Measurements from ENCODE around the gene SLC2A5. TPM values are rescaled to one million over a fixed set of nuclear protein-coding genes. Genes with fewer than 3 reads are reported as not detected.

SLC2A5 gene
- total and polyA plus RNA-seq, 9 of the 15 experiments (the other 6 are each of a cell fraction or from before 2014, with no cell fraction given) = 0.08 TPM; not detected in 8

- TF ChIP-seq ZHX1 (conservative IDR thresholded peaks at IDR 0.05; ENCODE audit: low read length) = no peak
- TF ChIP-seq CC2D1A (IDR thresholded peaks at IDR 0.05) = no peak
- TF ChIP-seq MYC (IDR thresholded peaks at IDR 0.05; ENCODE audit: low read depth, low read length) = no peak
- no peak for TF ChIP-seq MYC (CRISPR knock-in tag; IDR thresholded peaks at IDR 0.05; ENCODE audit: borderline replicate concordance, low read depth)
- no peak for TF ChIP-seq DPF2 (IDR thresholded peaks at IDR 0.05)
- TF ChIP-seq CCAR2 (IDR thresholded peaks at IDR 0.05; ENCODE audit: low read depth, low read length) = no peak
Measured at GRCh38 chr1:9044236-9044635, 25.2 kb downstream of the SLC2A5 start (continued).

GRCh38 chr1:9042272-9042671 lies 27.2 kb downstream of the SLC2A5 start:
- H3K79me2 ChIP-seq (ENCODE audit: control insufficient read depth, insufficient read depth, low read length) = no peaks in the 10 kb centered on the region
- no peak overlapping the region for H3K9ac ChIP-seq (ENCODE audit: insufficient read depth in 1 of 2, low read depth in 2 of 2, low read length in 2 of 2)
- no peak overlapping the region for H3K27ac ChIP-seq (ENCODE audit: extremely low read depth, low read depth, low read length)
- no TSS peak for BruUV-seq (replicated peaks)
- POLR2A ChIA-PET = no interaction called here
- H3K4me3 ChIP-seq = no peak overlapping the region
- TF ChIP-seq ZMIZ1 (IDR thresholded peaks at IDR 0.05; ENCODE audit: low read depth in 2 of 2, low read length in 2 of 2) (no peak), ZSCAN32 (CRISPR knock-in tag; IDR thresholded peaks at IDR 0.05) (no peak), SRSF7 (optimal IDR thresholded peaks at IDR 0.05; ENCODE audit: low read depth, low read length) (no peak), EHMT2 (IDR thresholded peaks at IDR 0.05) (no peak)
- TF ChIP-seq, protein P1, sequence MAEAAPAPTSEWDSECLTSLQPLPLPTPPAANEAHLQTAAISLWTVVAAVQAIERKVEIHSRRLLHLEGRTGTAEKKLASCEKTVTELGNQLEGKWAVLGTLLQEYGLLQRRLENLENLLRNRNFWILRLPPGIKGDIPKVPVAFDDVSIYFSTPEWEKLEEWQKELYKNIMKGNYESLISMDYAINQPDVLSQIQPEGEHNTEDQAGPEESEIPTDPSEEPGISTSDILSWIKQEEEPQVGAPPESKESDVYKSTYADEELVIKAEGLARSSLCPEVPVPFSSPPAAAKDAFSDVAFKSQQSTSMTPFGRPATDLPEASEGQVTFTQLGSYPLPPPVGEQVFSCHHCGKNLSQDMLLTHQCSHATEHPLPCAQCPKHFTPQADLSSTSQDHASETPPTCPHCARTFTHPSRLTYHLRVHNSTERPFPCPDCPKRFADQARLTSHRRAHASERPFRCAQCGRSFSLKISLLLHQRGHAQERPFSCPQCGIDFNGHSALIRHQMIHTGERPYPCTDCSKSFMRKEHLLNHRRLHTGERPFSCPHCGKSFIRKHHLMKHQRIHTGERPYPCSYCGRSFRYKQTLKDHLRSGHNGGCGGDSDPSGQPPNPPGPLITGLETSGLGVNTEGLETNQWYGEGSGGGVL (CRISPR knock-in tag; IDR thresholded peaks at IDR 0.05) = no peak
- intact Hi-C loops (cut with micrococcal nuclease) = no loop called here
- CTCF ChIA-PET (ENCODE audit: low intra/inter-chr PET ratio) = no interaction called here
- peaks cover 0 to 17% of the 10 kb centered on the region in 2 experiments; a peak in 2 of 5 replicates for H3K4me1 ChIP-seq (replicated peaks in 1 of 2; ENCODE audit: control insufficient read depth in 2 of 2, insufficient read depth in 2 of 2, low read length in 2 of 2)
- FAIRE-seq (no peak), ATAC-seq (no peak), DNase-seq (ENCODE audit: extremely low read depth in 1 of 4, low spot score in 3 of 4) (no peak)
- H3K9me3 ChIP-seq (replicated peaks; ENCODE audit: control insufficient read depth, insufficient read depth, low read depth, low read length) = no peaks in the 10 kb centered on the region
- peaks cover 10% of the 10 kb centered on the region for H4K20me1 ChIP-seq (replicated peaks; ENCODE audit: control insufficient read depth, insufficient read depth, low read length)
- in situ Hi-C loops (cut with MboI) = no loop called here
- peaks cover 45 to 79% of the 10 kb centered on the region in 2 experiments for H3K27me3 ChIP-seq (ENCODE audit: control insufficient read depth in 2 of 2, insufficient read depth in 2 of 2, low read length in 2 of 2)
- H2AFZ ChIP-seq (ENCODE audit: low read depth, low read length) = no peak overlapping the region
- H3K9me1 ChIP-seq (ENCODE audit: control insufficient read depth, insufficient read depth, low read length) = no peaks in the 10 kb centered on the region
- no peak overlapping the region for H3K4me2 ChIP-seq (ENCODE audit: insufficient read depth, low read length)
- no peaks in the 10 kb centered on the region for H3K36me3 ChIP-seq (ENCODE audit: control insufficient read depth, insufficient read depth, low read length)
- 60% methylated on average over 5 of the region's 5 CpGs for WGBS (ENCODE audit: insufficient coverage, low coverage, missing lambda C conversion rate)
